Hypothalamus (tissue), 51 donors: ENCODE measurements around the gene LAMA3.

ENCODE experiments used
- DNase-seq, 51 donors: peaks; one replicate each; lab custom pipeline; 2025; lab: John Stamatoyannopoulos, UW

The LAMA3 gene

DNA sequence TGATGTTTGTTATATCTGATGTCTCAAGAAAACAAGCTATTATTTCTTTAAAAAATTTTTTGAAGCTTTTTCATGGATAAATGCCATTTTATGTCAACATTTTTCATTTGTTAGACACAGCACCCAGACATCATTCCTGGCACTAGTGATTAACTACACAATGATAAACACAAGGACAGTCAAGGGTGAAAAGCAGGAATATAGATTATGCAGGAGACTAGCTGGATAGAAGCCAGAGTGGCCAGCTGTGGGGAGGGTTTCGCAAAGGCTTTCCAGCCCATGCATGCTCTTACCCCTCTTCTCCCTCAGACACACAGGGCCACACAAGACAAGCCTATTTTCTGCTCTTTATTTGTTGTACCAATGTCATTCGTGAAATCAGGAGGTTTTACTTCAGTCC is 198.2 kb downstream of the LAMA3 start:
- no peak for DNase-seq

DNA sequence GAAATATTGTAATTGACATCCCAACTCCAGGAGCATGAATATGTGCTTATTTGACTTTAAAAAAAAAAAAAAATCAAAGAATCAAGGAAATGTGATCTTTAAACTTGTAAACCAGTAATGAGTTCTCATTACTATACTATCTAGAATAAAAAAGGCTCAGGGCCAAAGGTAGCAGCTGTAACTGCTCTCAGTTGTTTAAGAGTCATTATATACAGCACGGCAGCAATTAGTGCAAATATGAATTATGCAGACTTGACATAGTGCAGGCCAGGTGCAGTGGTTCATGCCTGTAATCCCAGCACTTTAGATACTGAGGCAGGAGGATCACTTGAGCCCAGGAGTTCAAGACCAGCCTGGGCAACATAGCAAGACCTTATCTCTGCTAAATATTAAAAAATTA is 199.6 kb downstream of the LAMA3 start:
- DNase-seq = no peak

DNA sequence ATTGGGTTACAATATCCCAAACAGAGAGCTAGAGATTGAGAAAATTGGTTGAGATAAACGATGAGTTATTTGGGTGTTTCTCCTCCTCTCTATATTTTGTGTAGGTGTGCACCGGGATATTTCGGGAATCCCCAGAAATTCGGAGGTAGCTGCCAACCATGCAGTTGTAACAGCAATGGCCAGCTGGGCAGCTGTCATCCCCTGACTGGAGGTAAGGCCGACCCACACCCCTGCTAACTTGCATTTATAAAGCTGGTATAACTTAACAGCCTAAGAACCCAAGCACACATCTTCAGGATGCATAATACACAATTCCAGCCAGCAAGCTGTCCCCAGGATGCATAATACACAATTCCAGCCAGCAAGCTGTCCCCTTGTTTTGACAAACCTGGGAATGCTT is 200.7 kb downstream of the LAMA3 start:
- DNase-seq = no peak

DNA sequence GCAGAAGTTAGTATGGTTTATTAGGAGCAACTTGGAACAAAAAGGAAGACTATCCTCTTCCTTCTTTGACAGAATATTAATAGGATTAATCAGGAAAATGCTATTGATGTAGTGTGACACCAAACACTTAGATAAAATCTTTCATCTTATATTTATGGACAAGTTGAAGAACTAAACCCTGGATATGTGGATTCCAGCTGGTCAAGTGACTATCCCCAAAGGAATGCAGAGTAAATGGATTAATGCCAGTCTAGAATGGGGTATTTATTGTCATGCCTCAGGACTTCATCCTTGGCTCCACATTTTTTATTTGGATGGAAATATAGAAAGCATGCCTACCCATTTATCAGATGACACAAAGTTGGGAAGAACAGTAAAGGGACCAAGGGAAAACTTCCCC is 201.3 kb downstream of the LAMA3 start:
- no peak for DNase-seq

DNA sequence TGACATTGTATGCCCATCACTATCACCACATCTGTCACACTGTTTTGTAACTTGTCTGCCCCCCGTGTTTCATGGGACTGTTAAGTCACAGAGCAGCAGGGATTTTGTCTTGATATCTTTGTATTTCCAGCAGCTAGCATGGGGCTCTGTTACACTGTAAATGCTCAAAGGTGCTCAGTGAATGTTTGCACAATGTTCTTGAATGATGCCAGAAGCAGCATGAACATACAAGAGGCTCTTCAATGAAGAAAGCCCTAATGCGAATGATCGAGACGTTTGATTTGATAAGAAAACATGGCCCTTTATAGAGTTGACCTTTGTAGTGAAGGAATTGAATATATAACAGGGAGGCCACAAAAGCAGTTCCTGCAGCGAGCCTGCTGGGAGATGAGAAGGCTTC is 204.4 kb downstream of the LAMA3 start:
- no peak for DNase-seq

DNA sequence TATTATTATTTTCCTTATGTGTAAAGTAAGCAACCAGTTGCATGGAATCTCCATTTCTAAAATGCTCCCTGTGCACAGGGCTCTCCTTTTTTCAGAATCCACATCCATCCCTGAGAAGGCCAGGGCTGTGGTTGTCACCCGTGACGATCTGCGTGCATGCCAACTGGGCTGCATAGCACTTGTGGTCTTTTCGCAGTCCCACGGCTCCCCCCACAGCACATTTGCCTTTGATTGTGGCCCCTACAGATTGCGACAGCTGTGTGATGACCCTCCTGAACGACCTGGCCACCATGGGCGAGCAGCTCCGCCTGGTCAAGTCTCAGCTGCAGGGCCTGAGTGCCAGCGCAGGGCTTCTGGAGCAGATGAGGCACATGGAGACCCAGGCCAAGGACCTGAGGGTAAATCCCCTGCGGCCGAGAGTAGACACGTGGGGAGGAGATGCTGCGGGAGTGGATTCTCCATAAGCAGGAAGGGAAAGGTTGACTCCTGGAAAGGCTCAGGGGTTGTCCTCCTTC is 205.5 kb downstream of the LAMA3 start:
- no peak for DNase-seq

DNA sequence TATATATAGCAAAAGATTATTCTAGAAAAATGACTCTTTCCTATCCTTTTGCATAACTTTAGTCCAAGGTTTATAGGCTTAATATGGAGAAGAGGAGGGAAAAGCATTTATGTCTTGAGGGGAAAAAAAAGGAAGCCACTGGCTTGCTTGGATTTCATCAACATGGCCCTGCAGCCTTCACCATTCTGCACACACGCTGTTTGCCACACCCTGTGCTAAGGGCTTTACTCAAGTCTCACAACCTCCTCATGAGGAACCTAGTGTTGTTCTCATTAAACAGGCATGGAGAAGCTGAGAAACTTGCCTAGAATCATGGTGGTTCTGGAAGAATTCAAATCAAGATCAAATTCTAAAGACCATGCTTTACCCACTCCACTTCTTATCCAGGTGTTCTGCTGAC is 208.0 kb downstream of the LAMA3 start:
- DNase-seq = no peak

DNA sequence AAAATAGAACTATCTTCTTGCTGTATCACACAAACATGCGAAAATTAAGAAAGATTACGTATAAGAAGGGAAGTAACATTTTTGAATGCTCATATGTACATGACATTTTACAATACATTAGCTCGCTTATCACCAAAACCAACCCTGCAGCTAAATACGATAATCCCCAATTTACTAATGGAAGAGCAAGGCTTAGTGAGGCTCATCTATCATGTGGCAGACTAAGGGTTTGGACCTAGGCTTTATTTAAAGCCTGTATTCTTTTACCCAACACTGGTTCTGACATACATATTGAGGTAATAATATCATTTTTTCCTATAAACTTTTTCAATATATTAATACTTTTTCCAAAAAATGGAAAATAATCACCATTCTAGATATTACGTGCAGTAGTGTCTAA is 208.5 kb downstream of the LAMA3 start:
- DNase-seq = no peak

DNA sequence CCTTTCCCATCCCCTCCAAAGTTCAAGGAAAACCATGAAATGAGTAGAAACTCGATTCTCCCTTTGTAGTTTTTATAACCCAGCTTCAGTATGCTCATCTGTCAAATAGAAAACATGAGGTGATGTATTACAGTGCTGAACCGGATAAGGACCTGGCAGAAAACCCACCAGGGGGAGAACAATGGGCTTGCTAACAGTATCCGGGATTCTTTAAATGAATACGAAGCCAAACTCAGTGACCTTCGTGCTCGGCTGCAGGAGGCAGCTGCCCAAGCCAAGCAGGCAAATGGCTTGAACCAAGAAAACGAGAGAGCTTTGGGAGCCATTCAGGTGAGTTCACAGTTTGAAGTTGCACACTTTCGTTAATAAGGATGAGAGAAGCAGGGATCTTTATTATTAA is 211.7 kb downstream of the LAMA3 start:
- DNase-seq = no peak

DNA sequence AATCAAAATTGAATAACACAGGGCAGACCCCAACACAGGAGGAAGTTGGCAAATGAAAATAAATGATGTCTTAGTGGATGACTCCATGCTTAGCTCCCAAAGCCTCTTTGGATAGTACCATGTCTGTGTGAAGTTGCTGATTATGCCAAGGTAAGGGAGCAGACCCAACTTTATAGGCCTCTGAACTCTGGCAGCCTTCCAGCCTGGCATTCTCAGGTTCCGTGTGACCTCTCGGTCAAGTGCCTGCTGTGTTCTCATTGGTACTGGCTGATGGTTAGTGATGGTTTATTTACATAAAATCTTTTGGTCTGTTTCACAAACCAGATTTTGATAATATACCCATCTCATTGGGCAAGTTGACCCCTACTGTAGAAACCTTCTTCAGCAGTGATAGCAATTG is 213.1 kb downstream of the LAMA3 start:
- no peak for DNase-seq

DNA sequence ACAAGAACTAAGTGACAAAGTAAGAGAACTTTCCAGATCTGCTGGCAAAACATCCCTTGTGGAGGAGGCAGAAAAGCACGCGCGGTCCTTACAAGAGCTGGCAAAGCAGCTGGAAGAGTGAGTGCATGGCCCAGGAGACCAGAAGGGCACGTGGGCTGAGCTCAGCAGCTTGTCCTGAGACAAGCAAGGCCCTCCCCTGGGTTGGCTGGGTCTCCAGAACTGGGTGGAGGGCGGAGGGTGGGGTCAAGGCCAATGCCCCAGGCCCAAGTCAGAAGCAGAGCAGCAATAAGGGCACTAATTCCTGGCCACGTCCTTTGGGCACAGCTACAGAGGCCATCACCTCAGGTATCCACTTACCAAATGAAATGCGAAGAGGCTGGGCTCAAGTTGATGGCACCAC is 214.7 kb downstream of the LAMA3 start:
- no peak for DNase-seq

DNA sequence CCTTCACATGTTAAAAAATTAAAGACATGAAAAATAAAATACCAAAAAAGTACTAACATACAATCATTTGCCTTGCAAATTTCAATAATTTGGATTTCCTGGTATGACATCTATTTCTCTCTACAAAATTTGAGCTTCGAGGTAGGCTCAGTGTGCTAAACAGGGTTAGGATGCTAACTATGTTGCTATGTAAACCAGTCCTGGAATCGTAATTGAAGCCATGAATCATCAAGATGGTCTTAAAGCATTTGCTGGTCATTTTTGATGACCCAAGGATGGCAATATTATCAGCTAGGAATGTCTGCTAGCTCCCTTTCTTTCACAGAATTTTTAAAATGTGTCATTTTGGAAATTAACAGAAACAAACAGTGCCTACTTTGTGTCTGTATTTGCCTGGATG is 217.4 kb downstream of the LAMA3 start:
- no peak for DNase-seq

DNA sequence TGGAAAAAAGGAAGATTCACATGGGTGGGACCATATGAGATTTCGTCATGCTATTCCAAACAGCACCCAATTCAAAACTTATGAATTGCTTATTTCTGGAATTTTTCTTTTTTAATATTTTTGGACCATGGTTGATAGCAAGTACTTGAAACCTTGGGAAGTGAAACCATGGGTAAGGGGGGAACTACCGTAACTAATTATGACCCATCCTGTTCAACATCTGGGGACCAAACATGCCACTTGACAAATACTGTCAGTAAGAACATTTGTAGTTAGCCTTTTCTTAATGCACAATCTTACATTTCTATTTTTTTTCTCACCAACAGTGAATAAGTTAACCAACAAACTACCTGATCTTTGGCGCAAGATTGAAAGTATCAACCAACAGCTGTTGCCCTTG is 219.6 kb downstream of the LAMA3 start:
- DNase-seq = no peak

DNA sequence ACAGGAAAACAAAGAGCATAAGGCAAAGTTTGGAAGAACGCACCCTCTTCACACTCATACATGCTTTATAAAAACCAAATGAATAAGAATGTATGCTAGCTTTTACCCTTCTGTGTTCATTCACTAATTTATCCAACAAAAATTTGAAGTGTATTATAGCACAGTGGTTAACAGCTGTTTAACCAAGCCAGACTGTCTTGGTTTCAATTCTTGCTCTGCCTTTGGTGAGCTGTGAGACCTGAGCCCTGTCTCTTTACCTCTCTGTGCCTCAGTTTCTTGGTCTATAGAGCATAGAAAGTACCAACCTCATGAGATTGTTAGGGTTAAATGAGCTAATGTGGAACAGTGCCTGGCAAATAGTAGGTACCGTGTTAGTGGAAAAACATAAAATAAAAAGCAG is 220.8 kb downstream of the LAMA3 start:
- no peak for DNase-seq

DNA sequence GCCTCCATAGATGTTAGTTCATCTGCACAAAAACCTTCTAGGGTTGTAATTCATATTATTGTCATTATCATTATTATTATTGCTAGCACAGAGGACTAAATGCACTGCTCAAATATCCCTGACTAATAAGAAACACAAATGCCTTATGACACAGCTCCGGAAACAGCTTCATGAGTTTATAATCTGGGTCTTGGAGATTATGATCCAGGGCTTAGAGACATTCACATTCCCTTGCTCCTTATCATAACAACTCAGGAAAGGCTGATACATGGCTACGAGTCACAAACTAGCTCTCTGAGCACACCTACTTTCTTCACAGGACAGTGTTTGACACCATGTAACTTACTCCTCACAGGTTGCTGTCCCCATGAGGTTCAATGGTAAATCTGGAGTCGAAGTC is 223.1 kb downstream of the LAMA3 start:
- no peak for DNase-seq

DNA sequence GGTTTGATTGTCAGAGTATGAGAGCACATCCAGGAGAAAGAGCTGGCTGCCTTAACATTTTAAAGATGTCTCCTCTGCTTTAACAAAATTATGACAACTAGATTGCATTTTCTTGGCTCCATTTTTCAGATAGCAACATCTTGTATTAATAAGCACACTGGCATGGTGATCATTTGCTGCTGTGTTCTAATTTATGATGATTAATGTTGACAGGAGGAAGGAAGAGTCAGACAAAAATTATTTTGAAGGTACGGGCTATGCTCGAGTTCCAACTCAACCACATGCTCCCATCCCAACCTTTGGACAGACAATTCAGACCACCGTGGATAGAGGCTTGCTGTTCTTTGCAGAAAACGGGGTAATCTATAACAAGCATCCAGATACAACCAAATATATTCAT is 227.1 kb downstream of the LAMA3 start:
- DNase-seq = no peak

DNA sequence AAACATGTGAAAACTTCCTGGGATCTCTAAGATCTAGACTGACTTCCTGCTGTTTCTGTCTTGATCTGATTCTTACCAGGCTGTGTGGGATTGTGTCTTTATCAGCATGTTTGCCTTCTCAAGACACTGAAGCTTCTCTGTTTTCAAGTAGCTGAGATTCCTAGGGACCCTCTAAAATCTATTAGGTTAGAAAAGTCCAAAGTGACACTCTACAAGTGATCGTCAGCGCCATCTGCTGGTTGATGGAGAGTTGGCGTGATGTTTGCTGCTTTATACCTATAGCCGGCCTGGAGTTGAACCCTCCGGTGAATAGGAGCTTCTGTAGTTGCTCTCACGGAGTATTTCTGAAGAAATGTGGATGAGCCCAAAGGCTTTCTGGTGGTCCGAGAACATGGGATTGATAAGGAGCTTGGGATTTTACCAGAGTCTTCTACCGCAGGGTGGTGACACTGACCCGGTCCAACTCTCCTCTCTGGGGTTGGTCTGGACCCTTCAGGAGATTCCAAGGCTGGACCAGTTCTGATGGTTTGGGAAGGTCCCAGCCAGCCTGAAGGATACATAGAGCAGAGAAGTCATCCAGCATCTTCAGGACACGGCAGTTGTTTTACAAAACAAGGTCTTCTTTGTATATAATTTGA is 229.3 kb downstream of the LAMA3 start:
- peak in 35 of 51 donors; percentile 1 to 70 (median 25) for DNase-seq

DNA sequence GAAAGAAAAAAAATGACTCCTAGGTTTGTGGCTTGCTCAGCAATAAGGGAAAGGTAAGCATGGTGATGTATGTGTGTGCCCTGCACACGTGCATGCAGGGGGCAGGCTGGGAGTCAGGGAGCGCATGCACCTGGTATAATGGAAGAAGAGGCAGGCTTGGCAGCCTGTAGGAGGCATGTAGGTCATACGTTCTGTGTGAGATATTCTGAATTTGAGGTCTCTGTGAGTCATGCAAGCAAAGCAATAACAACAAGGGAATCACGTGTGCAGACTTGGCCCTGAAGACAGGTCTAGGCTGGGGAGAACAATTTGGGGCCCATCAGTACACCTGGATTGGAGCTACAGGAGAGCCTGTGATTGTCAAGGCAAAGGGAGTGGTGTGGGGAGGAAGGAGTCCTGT is 230.8 kb downstream of the LAMA3 start:
- no peak for DNase-seq

DNA sequence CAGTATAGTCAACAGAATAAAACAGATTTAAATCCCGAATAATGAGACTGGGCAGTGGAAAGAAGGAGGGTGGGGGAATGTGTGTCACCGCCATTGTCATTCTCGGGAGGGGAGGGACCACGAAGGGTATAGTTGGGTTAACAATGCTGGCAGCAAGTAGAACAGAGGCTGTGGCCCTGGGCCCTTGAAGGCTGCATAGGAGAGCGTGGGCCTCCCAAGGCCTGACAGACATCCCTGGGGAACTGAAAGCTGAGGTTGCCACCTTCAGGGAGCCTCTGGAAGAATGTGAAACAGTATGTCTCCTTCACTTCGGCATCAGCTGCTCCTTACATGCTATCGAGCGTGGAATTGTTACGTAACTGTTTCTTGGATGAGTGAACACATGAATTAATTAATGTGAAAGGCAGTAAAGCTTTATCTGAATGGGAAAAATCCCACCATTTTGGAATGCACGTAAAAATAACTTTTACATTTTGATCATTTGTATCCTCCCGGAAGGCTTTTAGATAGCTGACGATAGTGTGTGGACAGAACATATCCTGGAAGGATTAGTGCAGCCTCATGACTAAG is 232.5 kb downstream of the LAMA3 start:
- DNase-seq = no peak

DNA sequence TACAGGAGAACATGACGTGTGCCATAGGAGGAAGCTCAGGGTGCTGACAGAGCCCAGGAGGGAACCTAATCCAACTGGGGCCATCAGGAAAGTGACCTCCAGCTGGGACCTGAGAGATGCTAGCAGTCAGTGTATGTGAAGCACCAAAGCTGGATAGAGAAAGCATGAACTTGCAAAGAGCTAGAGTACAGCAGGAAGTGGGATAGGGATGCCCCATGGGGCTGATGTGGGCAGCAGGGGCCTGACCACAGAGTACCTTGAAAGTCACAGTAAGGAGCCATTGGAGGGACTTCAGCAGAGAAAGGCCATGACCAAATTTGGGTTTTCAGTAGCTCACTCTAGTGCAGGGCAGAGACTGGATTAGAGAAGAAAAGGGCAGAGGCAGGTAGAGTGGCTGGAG is 233.7 kb downstream of the LAMA3 start:
- DNase-seq = no peak

DNA sequence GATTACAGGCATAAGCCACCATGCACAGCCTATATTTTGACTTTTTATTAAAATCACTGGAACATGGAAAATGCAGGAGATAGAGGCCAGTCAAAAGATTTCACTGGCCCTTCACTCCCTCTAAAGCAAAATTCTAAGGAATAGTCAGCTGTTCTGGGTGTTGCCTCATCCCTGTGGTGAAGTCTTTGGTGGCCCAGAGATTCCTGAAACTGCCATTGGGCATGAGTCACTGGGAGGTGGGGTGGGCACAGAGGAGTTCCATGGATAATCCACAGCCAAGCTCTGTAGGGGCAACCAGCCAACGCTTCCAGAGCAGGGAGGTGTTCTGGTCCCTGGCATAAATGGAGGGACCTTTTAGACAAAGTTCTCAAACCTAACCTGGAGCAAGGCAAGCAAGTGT is 235.6 kb downstream of the LAMA3 start:
- peak in 3 of 51 donors; percentile 0 to 39 (median 2) for DNase-seq

DNA sequence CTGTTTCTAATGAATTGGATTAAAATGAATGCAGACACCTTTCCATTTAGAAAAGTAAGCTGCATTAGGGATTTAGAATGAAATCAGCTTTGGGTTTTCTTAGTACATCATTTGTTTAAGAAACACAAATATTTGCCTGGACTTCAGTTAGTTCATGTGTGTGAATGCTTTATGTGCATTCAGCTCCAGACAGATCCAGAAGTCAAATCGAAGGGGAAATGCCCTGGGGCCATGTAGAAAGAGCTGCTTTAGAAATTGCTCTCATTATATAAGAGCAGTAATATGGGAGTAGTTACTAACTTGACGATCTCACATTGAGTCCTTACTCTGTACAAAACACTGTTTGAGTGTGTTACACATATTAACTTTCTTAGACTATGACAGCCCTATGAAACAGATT is 237.3 kb downstream of the LAMA3 start:
- DNase-seq = no peak
